Raji (cell line): ENCODE data around the gene PHF24.

ENCODE experiments used
- POLR2A ChIP-seq: IDR thresholded peaks from 2 replicates; pipeline ENCODE4 v1.6.1; 2011; ENCODE audit warnings: low read depth, low read length, control low read depth; ENCODE audit not compliant: insufficient read depth

PHF24 gene

DNA sequence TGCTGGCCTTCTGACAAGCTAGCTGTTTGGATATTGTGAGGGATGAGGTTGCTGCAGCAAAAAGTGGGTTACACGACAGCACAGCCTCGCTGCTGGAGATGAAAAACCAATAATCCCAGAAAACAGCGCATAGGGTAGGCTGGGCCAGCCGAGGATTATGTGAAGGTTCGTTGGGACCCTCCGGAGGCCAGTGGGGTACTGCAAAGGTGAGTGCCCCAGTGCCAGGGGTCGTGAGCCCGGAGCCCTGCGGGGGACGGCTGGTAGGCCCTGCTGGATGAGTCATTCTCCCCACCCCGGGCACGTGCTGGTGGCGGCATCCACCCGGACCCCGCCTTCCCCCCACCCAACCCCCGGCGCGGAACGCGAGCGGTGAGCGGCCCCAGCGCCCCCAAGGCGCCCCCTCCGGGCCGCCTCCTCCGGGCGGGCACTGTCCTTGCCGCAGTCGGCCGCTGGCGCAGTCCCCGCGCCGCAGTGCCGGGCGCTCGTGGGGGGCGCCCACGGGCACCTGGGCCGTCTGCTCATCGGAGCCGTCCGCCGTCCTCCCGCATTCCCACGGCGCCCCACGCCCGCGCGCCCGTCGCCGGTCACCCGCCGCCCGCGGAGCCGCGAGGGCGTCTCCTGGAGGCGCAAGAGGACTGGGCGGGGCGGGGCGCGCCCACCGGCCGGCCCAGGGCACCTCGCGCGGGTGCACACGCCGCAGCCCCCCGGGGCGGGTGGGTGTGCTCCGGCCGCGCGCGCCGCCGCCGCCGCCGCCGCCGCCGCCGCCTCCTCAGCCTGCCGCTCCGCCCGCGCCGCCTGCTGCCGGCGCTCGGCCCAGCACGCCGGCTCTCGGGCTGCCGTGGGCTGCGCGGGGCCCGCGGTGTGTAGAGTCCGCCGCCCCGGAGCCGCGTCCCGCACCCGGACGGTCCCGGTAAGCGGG, at the start of gene PHF24:
PHF24 (plus strand) TSS at position 794 of the 919 bp plus-strand sequence. CDS start 13,014 bp downstream, outside the sequence.
- TF ChIP-seq POLR2A, result no peak

DNA sequence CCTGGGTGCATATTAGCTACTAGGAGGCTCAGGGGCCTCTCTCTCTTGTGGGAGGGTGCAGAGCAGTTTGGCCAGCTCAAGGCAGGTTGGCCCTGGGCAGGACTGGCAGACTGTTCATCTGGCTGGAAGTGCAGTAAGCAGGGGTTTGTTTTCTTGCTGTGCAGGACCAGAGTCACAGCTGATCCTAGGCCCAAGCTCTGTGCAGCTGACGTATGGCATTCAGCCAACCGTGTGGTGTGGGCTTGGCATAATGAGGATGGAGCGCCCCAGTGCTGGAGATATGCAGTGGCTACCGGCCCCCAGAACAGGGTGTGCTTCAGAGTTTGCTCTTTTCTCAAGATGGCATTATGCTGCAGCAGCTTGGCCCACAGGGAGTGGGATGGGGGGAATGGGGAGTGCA, 31.0 kb upstream of the PHF24 start:
- TF ChIP-seq POLR2A, result no peak

DNA sequence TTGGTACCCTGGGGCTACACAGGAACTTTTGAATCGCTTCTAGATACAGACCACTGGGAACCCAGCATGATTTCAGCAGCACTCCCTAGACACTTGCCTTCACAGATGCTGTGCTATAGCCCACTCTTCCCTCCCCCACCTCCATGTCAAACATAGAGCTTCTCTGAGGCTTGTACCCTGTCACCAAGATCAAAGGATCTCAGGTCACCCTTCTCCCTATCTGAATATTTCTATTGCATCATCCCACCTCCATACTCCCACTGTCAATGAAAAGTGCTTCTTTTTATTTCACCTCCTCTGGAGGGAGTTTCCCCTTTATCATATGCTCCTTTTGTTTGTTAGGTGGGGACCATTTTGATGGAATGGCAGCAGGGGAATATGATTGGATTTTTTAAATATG, 29.2 kb upstream of the PHF24 start:
- no peak for TF ChIP-seq POLR2A

DNA sequence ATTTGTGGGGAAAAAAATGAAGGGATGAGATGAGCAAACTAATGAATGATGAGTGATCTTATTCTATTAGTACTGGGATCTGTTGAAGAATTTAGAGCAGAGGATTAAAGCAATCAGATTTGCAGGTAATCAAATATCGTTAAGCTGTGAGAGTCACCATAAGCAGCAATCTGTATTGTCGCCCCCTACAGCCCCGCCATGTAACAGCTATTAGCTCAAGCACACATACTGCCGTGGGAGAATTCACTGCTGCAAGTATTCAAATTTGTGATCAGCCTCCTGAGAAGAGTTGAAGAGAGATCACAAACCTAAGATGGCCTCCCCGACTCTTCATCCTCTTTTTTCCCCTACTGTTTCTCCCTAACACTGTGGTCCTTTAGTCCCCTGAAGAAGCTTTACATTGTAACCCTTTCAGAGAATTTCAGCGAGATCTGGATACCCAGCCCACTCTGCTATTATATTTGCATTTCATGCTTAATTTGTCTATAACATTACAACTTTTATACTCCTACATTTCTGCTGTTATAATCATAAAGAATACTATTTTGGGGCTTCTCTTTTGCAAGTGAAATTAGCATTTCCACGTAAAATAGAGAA, 28.5 kb upstream of the PHF24 start:
- TF ChIP-seq POLR2A, result no peak

DNA sequence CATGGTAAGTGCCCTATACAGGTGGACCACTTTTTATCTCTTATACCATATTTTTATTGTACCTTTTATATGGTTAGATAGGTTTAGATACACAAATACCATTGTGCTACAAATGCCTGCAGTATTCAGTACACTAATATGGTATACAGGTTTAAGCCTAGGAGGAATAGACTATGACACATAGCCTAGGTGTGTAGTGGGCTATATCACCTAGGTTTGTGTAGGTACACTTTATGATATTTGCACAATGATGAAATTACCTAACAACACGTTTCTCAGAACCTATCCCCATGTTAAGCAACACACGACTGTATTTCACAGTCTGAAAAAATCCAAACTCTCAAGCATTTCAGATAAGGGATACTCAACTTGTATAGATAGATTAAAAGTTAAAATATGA, 9.6 kb upstream of the PHF24 start:
- TF ChIP-seq POLR2A, result no peak

- no peak for TF ChIP-seq POLR2A
Measured at GRCh38 chr9:34954225-34954624, 3.9 kb upstream of the PHF24 start.

GRCh38 chr9:34956648-34957047, 1.4 kb upstream of the PHF24 start:
- TF ChIP-seq POLR2A, result no peak

GRCh38 chr9:34958411-34958982, 412 bp downstream of the PHF24 start:
- no peak for TF ChIP-seq POLR2A

DNA sequence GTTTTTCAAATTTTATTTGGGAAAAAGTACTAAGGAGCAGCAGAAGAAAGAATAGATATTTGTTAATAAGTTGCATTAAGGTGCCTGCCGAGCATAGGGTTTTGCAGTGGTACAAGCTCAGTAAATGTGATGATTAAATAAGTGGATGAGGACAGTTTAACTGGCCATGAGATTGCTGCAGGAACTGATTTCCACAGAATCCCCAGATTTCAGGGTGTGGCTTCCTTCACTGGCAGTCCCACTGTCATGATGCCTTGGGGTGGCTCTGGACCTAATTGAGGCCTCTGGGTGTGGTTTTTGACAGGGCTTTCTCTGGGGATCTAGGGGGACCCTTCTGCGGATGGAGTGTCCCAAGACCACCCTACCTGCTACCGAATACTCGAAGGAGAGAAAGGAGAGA, 1.4 kb downstream of the PHF24 start:
- TF ChIP-seq POLR2A, result no peak

DNA sequence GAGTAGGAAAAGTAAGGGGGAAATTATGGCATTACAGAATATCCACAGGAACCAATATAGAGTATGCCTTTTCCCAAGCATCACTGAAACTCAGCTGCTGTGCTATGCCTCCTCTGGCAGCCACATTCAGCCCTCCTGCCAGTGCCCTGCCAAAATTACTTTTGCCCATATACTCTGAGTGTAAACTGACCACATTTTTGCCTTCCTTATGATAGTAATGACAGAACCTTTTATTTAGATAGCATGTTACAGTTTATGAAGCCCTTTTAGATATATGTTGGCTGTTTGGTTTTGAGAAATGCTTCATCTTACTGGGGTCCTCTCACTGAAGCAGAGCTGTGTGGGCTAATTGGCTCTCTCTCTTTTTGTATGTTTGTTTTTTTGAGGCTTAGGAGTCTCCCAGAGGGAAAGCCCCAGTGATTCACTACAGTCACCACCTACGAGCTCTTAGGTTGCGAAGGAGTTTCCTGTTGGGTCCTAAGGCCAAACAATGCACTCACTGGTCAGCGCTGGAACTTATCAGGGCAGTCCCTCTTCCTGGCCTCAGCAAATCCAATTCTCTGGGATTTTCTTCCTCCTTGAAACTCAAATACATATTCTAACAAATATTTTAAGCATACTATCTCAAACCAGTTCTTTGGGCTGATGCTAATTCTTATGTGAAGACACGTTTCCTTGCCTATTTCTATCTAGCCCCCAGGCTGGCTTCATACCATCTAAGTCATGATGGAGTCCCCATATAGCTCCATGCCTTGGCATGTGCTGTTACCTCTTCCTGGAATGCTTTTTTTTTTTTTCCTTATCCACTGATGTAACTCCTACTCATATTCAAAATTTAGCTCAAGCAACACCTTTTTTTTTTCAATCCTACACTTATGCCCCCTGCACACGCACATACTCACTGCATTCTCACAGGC, 3.7 kb downstream of the PHF24 start:
- TF ChIP-seq POLR2A, result no peak

- no peak for TF ChIP-seq POLR2A
Measured at GRCh38 chr9:34962546-34962945, 4.5 kb downstream of the PHF24 start.

GRCh38 chr9:34963552-34963951, 5.5 kb downstream of the PHF24 start:
- TF ChIP-seq POLR2A, result no peak

GRCh38 chr9:34964458-34964857, 6.4 kb downstream of the PHF24 start:
- TF ChIP-seq POLR2A, result no peak

- TF ChIP-seq POLR2A, result no peak
Measured at GRCh38 chr9:34971146-34971811, 13.2 kb downstream of the PHF24 start.
